Body of pancreas (tissue), 4 donors: ENCODE data around the gene TRNP1.
"Not testable (repeated sequence)": the region's sequence is repeated elsewhere in the genome, so short reads cannot be mapped to it uniquely, and the experiment has no call there.

Experiments used
- POLR2A ChIP-seq, 3 donors: fragments of 450-650 bp; IDR thresholded peaks; one replicate each; pipeline ENCODE4 v1.6.1; 2016; ENCODE audit warnings: antibody characterized with exemption in 3 of 3, mild to moderate bottlenecking in 2 of 3
- TF ChIP-seq, protein P1 (sequence below), 7 experiments: fragments of 450-650 bp in 4 of 7; fragments of 200-600 bp in 3 of 7; sonication (generic) in 3 of 7; IDR thresholded peaks; one replicate each; pipeline ENCODE4 v1.5.1; 2016 to 2019; ENCODE audit warnings: antibody characterized with exemption in 7 of 7

DNA sequence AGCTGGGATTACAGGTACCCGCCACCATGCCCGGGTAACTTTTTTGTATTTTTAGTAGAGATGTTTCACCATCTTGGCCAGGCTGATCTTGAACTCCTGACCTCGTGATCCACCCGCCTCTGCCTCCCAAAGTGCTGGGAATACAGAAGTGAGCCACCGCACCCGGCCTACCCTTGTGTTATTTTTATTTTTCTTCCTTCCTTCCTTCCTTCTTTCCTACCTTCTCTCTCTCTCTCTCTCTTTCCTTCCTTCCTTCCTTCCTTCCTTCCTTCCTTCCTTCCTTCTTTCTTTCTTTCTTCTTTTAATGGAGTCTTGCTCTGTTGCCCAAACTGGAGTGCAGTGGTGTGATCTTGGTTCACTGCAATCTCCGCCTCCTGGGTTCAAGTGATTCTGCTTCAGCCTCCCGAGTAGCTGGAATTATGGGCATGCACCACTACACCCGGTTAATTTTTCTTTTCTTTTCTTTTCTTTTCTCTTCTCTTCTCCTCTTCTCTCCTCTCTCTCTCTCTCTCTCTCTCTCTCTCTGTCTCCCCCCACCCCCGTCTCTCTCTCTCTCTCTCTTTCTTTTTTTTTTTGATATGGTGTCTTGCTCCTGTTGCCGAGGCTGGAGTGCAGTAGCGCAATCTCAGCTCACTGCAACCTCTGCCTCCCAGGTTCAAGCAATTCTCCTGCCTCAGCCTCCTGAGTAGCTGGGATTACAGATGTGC, 3.9 kb upstream of the TRNP1 start:
- not testable (repeated sequence) for TF ChIP-seq POLR2A (IDR thresholded peaks at IDR 0.05)
- TF ChIP-seq, protein P1, sequence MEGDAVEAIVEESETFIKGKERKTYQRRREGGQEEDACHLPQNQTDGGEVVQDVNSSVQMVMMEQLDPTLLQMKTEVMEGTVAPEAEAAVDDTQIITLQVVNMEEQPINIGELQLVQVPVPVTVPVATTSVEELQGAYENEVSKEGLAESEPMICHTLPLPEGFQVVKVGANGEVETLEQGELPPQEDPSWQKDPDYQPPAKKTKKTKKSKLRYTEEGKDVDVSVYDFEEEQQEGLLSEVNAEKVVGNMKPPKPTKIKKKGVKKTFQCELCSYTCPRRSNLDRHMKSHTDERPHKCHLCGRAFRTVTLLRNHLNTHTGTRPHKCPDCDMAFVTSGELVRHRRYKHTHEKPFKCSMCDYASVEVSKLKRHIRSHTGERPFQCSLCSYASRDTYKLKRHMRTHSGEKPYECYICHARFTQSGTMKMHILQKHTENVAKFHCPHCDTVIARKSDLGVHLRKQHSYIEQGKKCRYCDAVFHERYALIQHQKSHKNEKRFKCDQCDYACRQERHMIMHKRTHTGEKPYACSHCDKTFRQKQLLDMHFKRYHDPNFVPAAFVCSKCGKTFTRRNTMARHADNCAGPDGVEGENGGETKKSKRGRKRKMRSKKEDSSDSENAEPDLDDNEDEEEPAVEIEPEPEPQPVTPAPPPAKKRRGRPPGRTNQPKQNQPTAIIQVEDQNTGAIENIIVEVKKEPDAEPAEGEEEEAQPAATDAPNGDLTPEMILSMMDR (IDR thresholded peaks at IDR 0.05), result not testable (repeated sequence)
